IMR-90 (cell line): ENCODE measurements around the gene SLCO2B1.

Source experiments
- CTCF ChIP-seq: conservative IDR thresholded peaks from 2 replicates; pipeline ENCODE4 v1.5.1; 2012; ENCODE audit warnings: mild to moderate bottlenecking, low read depth, low read length, improper control_type of control experiment
- MAFK ChIP-seq: IDR thresholded peaks from 2 replicates; pipeline ENCODE4 v1.6.1; 2012; ENCODE audit warnings: low read depth, low read length, improper control_type of control experiment
- NFE2L2 ChIP-seq: fragments of 150-350 bp; IDR thresholded peaks from 2 replicates; pipeline ENCODE4 v1.6.1; 2016; ENCODE audit warnings: low read depth, mild to moderate bottlenecking, low read length
- POLR2A ChIP-seq: IDR thresholded peaks from 2 replicates; pipeline ENCODE4 v1.6.1; 2012; ENCODE audit warnings: mild to moderate bottlenecking, low read depth, low read length
- USF2 ChIP-seq: fragments of 150-350 bp; IDR thresholded peaks from 2 replicates; pipeline ENCODE4 v1.6.1; 2017; ENCODE audit warnings: mild to moderate bottlenecking, antibody characterized with exemption, low read length, low read depth

GRCh38 chr11:75160220-75160757 is 9.4 kb downstream of the SLCO2B1 start:
- TF ChIP-seq USF2, result no peak
- no peak for TF ChIP-seq CTCF
- TF ChIP-seq NFE2L2, result no peak
- TF ChIP-seq MAFK, result no peak
- no peak for TF ChIP-seq POLR2A
